IPS-NIHi7 (cell line): Measurements from ENCODE around the gene NGRN.

Source experiments
- DNase-seq: peaks from one replicate; pipeline ENCODE4 v3.0.0; 2012; ENCODE audit warnings: mixed read lengths; ENCODE audit errors: extremely low spot score

NGRN gene

GRCh38 chr15:90318591-90318990 lies 53.1 kb downstream of the NGRN start:
- no peak for DNase-seq

GRCh38 chr15:90320062-90320884 lies 54.8 kb downstream of the NGRN start:
- DNase-seq = peak; percentile 91

DNA sequence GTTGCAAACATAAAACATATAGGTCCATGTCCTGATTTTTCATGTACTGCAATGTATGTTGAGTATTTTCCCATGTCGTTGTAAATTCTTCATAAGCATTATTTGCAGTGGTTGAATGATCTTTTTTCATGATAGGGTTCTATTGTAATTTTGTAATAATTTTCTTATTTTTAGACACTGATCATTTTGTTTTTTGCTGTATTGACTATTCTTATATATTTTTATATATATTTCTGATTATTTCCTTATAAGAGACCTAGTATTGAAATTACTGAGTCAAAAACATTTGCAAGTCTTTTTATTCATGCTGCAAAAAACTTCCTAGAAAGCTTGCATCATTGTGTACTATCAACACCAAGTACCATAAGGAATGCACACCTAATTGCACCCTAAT lies 55.4 kb downstream of the NGRN start:
- no peak for DNase-seq
